SH-SY5Y (cell line): Measurements from ENCODE around the gene GSK3B.

Experiments
- GATA2 ChIP-seq: IDR thresholded peaks from 2 replicates; pipeline ENCODE4 v1.6.1; 2011; ENCODE audit warnings: mild to moderate bottlenecking, low read depth, low read length
- GATA3 ChIP-seq: IDR thresholded peaks from 2 replicates; pipeline ENCODE4 v1.6.1; 2011; ENCODE audit warnings: low read depth, mild to moderate bottlenecking, low read length, moderate library complexity

The GSK3B gene

DNA sequence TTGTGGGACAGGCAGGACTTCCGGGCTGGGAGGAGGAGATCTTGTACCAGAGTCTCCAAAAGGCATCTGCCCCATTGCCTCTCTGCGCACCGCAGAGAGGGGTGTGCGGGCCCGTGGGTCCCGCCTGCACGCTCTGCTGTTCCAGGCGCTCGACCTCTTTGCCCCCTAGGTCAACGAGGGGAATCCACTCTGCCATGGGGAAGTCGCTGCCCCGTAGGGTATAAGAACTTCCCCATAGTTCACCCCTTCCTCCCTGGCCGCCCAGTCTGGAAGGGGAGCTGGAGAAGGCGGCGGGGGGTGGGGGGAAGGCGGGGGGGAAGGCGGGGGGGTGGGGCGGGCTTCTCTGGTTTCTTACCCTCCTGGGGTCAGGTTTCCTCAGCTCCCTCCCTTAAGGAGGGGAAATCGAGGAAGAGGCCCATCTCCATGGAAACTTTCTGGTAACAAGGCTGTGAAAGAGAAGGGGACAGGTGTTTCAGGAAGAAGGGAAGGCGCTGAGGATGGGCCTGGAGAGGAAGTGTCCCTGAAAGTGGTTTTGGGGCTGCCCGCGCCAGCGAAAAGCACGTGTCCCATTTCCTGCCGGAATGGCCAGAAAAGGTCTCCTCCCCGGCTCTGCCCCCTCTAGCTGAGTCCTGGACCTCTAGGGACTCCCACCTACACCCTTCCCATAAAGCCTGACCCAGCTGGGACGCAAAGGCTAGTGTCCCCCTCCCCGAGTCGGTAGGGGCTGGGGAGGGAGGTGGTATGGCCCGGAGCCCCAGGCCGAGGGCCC lies 284.8 kb downstream of the GSK3B start:
- TF ChIP-seq GATA3 (no peak), GATA2 (no peak)

DNA sequence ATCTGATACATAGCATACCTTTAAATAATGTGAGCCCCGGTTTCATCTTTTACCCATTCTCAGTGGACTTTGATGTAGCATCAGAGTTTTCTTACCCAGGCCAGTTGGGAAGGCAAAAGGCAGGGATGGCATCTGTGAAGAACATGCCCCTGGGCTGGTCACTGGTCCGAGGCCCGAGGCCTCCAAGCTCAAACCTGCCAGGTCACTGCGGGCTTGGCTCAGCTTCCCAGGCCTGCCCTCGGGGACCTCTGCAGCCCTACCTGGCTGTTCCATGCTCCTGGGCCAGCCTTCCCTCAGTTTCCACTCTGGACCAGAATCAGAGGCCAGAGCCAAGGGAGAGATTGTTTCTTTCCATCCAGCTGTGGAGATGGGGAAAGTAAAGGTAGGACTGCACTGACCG lies 285.4 kb downstream of the GSK3B start:
- no peak for TF ChIP-seq GATA2

DNA sequence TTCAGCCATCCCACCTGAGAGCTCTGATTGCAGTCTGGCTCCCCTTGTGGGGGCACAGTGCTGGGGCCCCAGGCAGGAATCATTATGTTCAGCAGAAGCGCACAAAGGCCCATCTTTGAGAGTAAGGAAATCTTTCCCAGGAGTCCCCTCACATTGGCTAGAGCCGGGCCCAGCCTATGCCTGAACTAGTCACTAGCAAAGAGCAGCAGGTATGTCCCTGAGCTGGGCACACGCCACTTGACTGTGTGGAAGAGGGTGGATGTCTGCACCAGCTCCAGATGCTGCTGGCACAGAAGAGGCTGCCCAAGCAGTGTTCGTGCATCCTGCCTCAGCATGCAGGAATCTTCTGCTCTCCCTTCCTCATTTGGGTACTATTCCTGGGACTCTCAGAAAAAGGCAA lies 286.0 kb downstream of the GSK3B start:
- no peak for TF ChIP-seq GATA3
- no peak for TF ChIP-seq GATA2

DNA sequence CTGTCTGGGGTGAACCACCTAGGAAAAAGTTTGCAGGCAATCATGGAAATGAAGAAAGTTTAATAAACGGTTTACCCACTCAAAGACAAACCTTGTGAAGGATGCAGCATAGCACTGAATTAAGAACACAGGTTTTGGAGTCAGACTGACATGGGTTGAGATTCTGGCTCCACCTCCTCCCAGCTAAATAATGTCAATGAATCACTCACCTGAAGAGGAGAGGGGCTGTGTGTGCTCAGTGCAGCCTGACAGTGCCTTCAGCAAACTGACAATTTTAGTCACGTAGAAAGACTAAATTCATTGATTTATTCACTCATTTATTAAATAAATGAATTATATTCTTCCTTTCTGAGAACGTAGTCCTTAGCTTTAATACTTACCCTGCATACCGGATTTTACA lies 293.4 kb downstream of the GSK3B start:
- TF ChIP-seq GATA2 (no peak), GATA3 (no peak)

DNA sequence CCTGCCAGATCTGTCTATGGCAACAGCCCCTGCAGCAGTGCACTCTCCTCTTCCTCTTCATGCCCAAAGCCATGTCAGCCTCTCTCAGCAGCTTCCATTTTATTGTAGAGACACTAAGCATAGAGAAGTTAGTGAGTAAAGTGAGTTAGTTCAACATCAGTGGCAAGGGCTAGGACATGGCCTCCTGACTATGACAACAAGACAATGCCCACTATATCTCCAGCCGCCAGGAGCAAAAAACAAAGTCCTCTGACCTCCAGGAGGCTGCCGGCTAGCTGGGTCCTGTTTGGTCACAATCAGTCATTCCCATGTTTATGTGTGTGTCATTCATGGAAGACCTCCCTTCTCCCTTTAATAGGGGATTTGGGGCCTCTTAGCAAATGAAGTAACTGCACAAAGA lies 297.5 kb downstream of the GSK3B start:
- TF ChIP-seq GATA2 (no peak), GATA3 (no peak)

DNA sequence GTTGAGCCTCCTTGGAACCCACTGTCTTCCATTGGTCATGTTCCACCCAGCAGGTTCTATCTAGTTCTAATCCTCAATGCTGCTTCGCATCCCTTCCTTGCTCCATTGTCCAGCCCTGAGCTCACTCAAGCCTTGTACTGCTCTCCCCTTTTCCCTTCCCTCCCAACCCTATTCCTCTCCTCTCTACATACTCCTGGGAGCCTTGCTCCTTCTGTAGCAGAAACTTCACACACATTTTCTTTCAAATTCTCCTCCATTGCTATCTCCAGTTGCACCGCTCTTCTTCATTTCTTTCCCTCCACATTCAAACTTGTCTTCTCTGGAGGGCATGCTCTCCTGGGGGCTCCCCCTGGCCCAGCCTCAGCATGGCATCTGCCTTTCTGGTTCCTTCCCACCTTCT lies 297.9 kb downstream of the GSK3B start:
- TF ChIP-seq GATA3 (no peak), GATA2 (no peak)

DNA sequence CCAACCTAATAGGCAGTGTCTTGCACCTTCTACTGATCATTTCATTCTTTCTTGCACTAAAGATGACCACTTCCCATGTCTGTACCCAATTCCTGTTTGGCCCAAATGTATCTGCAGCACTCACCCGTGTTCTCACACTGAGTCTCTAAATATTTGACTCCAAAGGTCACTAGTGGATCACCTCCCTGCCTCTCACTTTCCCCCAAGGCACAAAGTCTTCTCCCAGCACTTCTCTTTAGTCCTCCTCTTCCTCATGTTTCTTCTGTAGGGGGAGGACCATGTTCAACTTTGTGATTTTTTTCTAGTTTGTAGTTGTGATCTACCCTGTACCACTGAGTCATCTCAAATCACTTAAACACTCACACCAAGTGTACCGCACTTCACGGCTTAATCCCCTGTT lies 298.4 kb downstream of the GSK3B start:
- TF ChIP-seq GATA2 (no peak), GATA3 (no peak)

DNA sequence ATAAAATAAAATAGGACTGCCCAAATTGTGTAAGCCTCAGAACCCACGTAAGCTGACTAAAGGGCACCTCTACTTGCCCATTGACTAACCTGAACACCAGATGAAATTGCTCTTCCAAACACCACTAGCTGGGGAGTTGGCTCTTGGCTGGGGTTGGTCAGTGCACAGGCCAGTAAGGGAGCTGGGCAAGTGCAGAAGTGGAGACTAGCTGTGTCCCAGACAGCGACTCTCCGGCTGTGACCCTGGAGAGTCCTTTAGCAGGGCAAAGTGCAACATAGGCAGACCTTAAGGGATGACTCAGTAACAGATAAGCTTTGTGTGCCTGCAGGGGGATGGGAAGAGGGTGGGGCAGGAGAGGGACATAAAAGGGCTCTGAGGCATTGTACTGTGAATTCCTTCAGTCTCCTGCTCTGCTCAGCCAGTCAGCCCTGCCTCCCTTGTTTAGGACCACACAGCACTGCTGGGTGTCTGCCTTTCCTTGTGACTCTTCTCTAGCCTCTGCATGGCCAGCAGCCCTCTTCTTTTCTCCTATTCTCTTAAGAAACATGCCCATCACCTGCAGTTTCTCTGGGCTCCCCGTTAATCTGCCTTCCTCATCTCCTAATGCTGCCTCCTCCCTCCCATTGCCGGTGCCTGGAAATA lies 299.2 kb downstream of the GSK3B start:
- TF ChIP-seq GATA3: no peak
- TF ChIP-seq GATA2: no peak

DNA sequence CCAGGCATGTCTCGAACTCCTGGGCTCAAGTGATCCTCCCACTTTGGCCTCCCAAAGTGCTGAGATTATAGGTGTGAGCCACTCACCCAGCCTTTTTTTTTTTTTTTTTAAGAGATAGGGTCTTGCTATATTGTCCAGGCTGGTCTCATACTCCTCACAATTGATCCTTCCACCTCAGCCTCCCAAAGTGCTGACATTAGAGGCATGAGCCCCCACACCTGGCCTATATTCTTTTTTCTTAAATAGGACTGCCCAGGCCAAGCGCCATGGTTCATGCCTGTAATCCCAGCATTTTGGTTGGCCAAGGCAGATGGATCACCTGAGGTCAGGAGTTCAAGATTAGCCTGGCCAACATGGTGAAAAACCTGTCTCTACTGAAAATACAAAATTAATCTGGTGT lies 299.8 kb downstream of the GSK3B start:
- no peak for TF ChIP-seq GATA2
- TF ChIP-seq GATA3: no peak

DNA sequence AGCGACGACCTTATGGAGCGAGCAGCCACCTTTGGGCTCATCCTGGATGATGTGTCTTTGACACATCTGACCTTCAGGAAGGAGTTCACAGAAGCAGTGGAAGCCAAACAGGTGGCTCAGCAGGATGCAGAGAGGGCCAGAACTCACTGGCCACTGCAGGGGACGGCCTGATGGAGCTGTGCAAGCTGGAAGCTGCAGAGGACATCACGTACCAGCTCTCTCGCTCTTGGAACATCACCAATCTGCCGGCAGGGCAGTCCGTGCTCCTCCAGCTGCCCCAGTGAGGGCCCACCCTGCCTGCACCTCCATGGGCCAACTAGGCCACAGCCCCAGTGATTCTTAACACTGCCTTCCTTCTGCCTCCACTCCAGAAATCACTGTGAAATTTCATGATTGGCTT lies 302.0 kb downstream of the GSK3B start:
- no peak for TF ChIP-seq GATA2
- no peak for TF ChIP-seq GATA3

DNA sequence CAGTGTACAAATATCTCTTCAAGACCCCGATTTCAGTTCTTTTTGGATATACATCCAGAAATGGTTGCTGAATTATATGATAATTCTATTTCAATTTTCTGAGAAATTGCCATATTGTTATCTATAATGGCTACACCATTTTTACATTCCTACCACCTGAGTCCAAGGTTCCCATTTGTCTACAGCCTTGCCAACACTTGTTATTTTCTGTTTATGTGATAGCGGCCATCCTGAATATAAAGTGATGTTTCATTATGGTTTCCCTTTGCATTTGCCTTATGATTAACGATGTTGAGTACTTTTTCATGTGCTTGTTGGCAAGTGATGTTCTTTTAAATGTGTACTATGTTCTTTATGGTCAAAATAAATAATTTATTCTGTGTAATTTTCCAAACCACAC lies 303.9 kb downstream of the GSK3B start:
- TF ChIP-seq GATA2: no peak
- TF ChIP-seq GATA3: no peak

DNA sequence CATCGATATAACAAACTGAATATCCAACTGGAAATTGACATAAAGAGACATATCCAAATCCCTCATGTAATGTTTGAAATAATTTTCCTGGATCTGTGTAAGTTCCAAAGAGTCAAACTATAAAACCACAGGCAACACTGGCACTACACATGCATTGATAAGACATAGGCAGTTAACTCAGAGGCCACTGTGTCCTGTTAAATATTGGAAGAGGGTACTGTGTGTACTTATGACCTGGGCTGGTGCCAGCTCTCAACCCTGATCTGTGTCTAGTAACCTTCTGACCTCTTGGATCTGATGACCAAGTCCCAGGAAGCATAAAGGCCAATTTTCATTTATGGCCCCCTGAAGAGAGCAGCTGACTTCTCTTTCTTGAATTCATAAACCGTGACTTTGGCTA lies 307.8 kb downstream of the GSK3B start:
- no peak for TF ChIP-seq GATA2
- no peak for TF ChIP-seq GATA3

DNA sequence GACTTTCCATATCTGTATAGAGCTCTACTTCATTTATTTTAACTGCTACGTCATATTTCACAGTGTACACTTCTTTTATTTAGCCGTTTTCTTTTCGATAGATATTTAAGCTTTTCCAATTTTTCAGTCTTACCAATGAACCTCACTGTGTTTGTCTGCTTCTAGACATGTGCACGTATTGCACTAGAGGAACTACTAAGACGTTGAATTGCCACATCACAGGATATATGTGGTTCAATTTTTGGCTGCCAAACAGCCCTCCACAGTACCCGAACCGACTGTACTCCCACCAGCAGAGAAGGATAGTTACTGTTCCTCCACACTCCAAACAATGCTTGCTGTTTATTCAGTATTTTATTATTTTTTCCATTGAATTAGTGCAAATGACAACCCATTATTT lies 310.4 kb downstream of the GSK3B start:
- no peak for TF ChIP-seq GATA3
- TF ChIP-seq GATA2: no peak

DNA sequence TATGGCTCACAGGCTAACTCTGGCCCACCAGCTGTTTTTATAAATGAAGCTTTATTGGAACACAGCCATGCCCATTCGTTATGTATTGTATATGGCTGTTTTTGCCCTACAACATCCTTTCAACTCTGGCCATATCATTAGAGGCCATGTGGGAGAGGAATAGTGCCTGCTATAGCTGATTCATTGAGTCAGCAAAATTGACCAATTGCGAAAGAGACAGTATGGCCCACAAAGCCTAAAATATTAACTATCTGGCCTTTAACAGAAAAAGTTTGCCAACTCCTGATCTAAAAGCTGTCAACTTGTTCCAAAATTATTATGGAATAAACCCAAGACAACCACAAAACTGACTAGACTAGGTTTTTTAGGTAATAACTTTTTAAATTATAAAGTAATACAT lies 311.0 kb downstream of the GSK3B start:
- no peak for TF ChIP-seq GATA2
- no peak for TF ChIP-seq GATA3

DNA sequence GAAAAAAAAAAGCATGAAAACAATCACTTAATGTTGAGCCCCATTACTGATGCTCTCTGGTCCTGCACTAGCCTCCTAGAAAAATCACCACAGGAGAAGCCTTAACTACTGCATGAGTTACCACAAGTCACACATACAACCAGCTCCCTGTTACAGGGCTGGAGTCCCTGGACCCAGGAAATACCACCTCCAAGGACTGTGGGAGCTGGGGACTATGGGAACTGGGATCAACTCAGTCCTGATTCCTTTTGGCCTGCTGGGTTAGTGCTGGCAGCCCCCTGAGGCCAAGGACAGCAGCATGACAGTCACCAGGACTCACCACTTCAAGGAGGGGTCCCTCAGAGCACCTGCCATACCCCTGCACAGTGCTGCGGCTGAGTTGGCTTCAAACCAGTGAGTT lies 311.8 kb downstream of the GSK3B start:
- TF ChIP-seq GATA3 (no peak), GATA2 (no peak)
